Spleen (tissue), 7 donors: ENCODE measurements around the gene AKT3.

Source experiments
- POLR2A ChIP-seq, 3 donors: fragments of 450-650 bp; IDR thresholded peaks; one replicate each; pipeline ENCODE4 v1.5.1; 2017; ENCODE audit warnings: antibody characterized with exemption in 3 of 3, mild to moderate bottlenecking in 1 of 3
- POLR2AphosphoS5 ChIP-seq, 3 donors: sonication (generic); formaldehyde crosslinking; IDR thresholded peaks; one replicate each; pipeline ENCODE4 v1.5.1; 2017; ENCODE audit warnings: antibody characterized with exemption in 3 of 3
- TF ChIP-seq, protein P1 (sequence below), 11 experiments: fragments of 200-600 bp in 7 of 11; fragments of 450-650 bp in 4 of 11; sonication (generic) in 4 of 11; IDR thresholded peaks in 8 of 11; conservative IDR thresholded peaks in 3 of 11; 1 replicate in 7 of 11; 2 replicates in 4 of 11; pipeline versions ENCODE4 v1.4.0 to v1.8.0; 2016 to 2021; ENCODE audit warnings: antibody characterized with exemption in 11 of 11, inconsistent platforms in 4 of 11, mild to moderate bottlenecking in 1 of 11
- donor health status: DM: no; HTN: no; CAD: no; lungs with moderate emphysema.
- donor health status: DM: no; HTN: no; CAD: no.
- donor health status: DM: no; HTN: no; CAD: no.

DNA sequence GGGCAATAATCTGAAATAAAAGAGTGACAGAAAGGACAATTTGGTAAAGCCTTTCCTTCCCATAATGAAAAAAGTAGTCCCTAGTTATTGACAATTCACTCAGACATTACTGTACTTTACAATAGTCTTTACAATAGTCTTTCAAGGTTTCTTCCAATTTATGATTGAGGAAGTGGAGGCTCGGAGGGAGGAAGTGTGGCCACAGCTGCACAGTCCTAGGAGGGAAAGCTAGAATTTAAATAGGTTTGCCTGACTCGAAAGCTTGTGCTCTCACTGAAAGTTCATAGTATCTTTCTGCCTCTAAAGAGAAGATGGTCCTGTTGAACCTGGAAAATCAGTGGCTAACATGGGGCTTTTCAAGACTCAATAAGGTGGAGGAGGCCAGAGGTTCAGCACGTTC is 391.0 kb downstream of the AKT3 start:
- TF ChIP-seq, protein P1, sequence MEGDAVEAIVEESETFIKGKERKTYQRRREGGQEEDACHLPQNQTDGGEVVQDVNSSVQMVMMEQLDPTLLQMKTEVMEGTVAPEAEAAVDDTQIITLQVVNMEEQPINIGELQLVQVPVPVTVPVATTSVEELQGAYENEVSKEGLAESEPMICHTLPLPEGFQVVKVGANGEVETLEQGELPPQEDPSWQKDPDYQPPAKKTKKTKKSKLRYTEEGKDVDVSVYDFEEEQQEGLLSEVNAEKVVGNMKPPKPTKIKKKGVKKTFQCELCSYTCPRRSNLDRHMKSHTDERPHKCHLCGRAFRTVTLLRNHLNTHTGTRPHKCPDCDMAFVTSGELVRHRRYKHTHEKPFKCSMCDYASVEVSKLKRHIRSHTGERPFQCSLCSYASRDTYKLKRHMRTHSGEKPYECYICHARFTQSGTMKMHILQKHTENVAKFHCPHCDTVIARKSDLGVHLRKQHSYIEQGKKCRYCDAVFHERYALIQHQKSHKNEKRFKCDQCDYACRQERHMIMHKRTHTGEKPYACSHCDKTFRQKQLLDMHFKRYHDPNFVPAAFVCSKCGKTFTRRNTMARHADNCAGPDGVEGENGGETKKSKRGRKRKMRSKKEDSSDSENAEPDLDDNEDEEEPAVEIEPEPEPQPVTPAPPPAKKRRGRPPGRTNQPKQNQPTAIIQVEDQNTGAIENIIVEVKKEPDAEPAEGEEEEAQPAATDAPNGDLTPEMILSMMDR (IDR thresholded peaks at IDR 0.05 in 8 of 11, conservative IDR thresholded peaks at IDR 0.05 in 3 of 11): no peak
- TF ChIP-seq POLR2A (IDR thresholded peaks at IDR 0.05) (no peak), POLR2AphosphoS5 (IDR thresholded peaks at IDR 0.05) (no peak)
